Measurements from ENCODE around the gene COX4I2. TPM values are rescaled to one million over a fixed set of nuclear protein-coding genes. Genes with fewer than 3 reads are reported as not detected.

COX4I2 gene
- total RNA-seq, 1 experiment from 2014 or later = not detected

GRCh38 chr20:31662372-31662854 is 24.7 kb downstream of the COX4I2 start:
- H3K27ac ChIP-seq (ENCODE audit: low read length) = peak overlapping the region; percentile 78
- H3K9me3 ChIP-seq (ENCODE audit: control insufficient read depth, insufficient read depth, low read depth, low read length) = no peaks in the 10 kb centered on the region
- ChIA-PET POLR2A (interaction anchor here (2.2 kb wide), 1 partner anchor 61 kb away, joined by 21 read pairs; the partner anchor contains the start of gene BCL2L1), CTCF (interaction anchor here (0.5 to 7.8 kb wide), 24 partner anchors 8 to 153 kb away, joined by 3 to 195 read pairs (median 5); partner anchors contain the start of genes BCL2L1 and HM13)
- DNase-seq (ENCODE audit: low read depth, low spot score) (no peak), ATAC-seq (no peak)
- TF ChIP-seq, protein P1, sequence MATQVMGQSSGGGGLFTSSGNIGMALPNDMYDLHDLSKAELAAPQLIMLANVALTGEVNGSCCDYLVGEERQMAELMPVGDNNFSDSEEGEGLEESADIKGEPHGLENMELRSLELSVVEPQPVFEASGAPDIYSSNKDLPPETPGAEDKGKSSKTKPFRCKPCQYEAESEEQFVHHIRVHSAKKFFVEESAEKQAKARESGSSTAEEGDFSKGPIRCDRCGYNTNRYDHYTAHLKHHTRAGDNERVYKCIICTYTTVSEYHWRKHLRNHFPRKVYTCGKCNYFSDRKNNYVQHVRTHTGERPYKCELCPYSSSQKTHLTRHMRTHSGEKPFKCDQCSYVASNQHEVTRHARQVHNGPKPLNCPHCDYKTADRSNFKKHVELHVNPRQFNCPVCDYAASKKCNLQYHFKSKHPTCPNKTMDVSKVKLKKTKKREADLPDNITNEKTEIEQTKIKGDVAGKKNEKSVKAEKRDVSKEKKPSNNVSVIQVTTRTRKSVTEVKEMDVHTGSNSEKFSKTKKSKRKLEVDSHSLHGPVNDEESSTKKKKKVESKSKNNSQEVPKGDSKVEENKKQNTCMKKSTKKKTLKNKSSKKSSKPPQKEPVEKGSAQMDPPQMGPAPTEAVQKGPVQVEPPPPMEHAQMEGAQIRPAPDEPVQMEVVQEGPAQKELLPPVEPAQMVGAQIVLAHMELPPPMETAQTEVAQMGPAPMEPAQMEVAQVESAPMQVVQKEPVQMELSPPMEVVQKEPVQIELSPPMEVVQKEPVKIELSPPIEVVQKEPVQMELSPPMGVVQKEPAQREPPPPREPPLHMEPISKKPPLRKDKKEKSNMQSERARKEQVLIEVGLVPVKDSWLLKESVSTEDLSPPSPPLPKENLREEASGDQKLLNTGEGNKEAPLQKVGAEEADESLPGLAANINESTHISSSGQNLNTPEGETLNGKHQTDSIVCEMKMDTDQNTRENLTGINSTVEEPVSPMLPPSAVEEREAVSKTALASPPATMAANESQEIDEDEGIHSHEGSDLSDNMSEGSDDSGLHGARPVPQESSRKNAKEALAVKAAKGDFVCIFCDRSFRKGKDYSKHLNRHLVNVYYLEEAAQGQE (IDR thresholded peaks at IDR 0.05; ENCODE audit: insufficient read depth in 1 of 2, low read depth in 2 of 2, low read length in 1 of 2) = 0 out of 4 replicates have a peak, but pooled peaks of 1 of the 2 experiments have one; percentile 18
- TF ChIP-seq TCF7L2 (IDR thresholded peaks at IDR 0.05; ENCODE audit: low read depth, low read length) = no peak
- in situ Hi-C loops (cut with HindIII; ENCODE audit: low pct_unique_long_range_greater_than_20kb, low sequenced_read_pairs) = no loop called here
- intact Hi-C loops (cut with micrococcal nuclease; ENCODE audit: unreplicated experiment) = no loop called here
- no peak overlapping the region for H3K4me3 ChIP-seq (ENCODE audit: low read depth in 2 of 2, low read length in 2 of 2)
- no peaks in the 10 kb centered on the region for H3K36me3 ChIP-seq (ENCODE audit: control insufficient read depth, insufficient read depth, low read length)
- peaks cover 41% of the 10 kb centered on the region for H3K4me1 ChIP-seq (ENCODE audit: control insufficient read depth, insufficient read depth, low read length)
- BruUV-seq (replicated peaks) = no TSS peak
- no peaks in the 10 kb centered on the region for H3K27me3 ChIP-seq (ENCODE audit: control insufficient read depth, insufficient read depth, low read length)

GRCh38 chr20:31663524-31663837 is 25.8 kb downstream of the COX4I2 start:
- TF ChIP-seq, protein P1 (IDR thresholded peaks at IDR 0.05; ENCODE audit: insufficient read depth in 1 of 2, low read depth in 2 of 2, low read length in 1 of 2) = no peak
- TF ChIP-seq POLR2AphosphoS5 (IDR thresholded peaks at IDR 0.05; ENCODE audit: low read depth, low read length) = no peak
- TF ChIP-seq SIN3A (IDR thresholded peaks at IDR 0.05; ENCODE audit: borderline replicate concordance, insufficient read depth, low read depth, low read length) = no peak
- TF ChIP-seq TCF7L2 (IDR thresholded peaks at IDR 0.05; ENCODE audit: low read depth, low read length) = no peak
- TF ChIP-seq, protein P2, sequence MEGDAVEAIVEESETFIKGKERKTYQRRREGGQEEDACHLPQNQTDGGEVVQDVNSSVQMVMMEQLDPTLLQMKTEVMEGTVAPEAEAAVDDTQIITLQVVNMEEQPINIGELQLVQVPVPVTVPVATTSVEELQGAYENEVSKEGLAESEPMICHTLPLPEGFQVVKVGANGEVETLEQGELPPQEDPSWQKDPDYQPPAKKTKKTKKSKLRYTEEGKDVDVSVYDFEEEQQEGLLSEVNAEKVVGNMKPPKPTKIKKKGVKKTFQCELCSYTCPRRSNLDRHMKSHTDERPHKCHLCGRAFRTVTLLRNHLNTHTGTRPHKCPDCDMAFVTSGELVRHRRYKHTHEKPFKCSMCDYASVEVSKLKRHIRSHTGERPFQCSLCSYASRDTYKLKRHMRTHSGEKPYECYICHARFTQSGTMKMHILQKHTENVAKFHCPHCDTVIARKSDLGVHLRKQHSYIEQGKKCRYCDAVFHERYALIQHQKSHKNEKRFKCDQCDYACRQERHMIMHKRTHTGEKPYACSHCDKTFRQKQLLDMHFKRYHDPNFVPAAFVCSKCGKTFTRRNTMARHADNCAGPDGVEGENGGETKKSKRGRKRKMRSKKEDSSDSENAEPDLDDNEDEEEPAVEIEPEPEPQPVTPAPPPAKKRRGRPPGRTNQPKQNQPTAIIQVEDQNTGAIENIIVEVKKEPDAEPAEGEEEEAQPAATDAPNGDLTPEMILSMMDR (IDR thresholded peaks at IDR 0.05) = no peak
- Histone ChIP-seq H3K27me3 (ENCODE audit: control insufficient read depth, insufficient read depth, low read length) (no peaks in the 10 kb centered on the region), H3K36me3 (ENCODE audit: control insufficient read depth, insufficient read depth, low read length) (no peaks in the 10 kb centered on the region), H3K27ac (ENCODE audit: low read length) (peak overlapping the region; percentile 49), H3K4me3 (ENCODE audit: low read depth in 2 of 2, low read length in 2 of 2) (no peak overlapping the region), H3K9me3 (ENCODE audit: control insufficient read depth, insufficient read depth, low read depth, low read length) (no peaks in the 10 kb centered on the region), H3K4me1 (ENCODE audit: control insufficient read depth, insufficient read depth, low read length) (peaks cover 41% of the 10 kb centered on the region)
- POLR2A ChIA-PET = interaction anchor here (0.5 kb wide), 1 partner anchor 10 kb away, joined by 5 read pairs; no protein-coding TSS in a partner anchor
- in situ Hi-C loops (cut with HindIII; ENCODE audit: low pct_unique_long_range_greater_than_20kb, low sequenced_read_pairs) = no loop called here
- CTCF ChIA-PET = interaction anchor here (0.6 to 7.8 kb wide), 3 partner anchors 36 to 106 kb away, joined by 11 to 195 read pairs (median 14); partner anchors contain the start of gene BCL2L1
- ATAC-seq = no peak
- no TSS peak for BruUV-seq (replicated peaks)
- intact Hi-C loops (cut with micrococcal nuclease; ENCODE audit: unreplicated experiment) = no loop called here
- no peak for DNase-seq (ENCODE audit: low read depth, low spot score)

Measured in Panc1 (cell line).